Measurements from ENCODE around the gene CCDC120.

CCDC120 gene

DNA sequence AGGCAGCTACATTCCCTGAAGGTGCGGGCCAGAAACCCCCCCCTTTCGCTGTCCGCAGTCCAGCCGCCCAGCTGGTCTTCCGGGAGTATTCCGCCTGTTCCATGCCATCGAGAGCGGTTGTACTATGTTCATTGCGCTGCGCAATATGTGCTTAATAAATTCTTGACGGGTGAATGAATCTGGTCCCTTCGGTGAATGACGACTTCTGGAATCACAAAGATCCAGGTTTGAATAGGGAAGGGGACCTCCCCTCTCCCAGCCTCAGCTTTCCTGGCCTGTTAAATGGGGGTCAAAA is 14.9 kb upstream of the CCDC120 start:
- no peak for DNase-seq
- no peak for TF ChIP-seq POLR2A (IDR thresholded peaks at IDR 0.05; ENCODE audit: low read length)
- TF ChIP-seq GATA1 (IDR thresholded peaks at IDR 0.05; ENCODE audit: low read depth, low read length): no peak

DNA sequence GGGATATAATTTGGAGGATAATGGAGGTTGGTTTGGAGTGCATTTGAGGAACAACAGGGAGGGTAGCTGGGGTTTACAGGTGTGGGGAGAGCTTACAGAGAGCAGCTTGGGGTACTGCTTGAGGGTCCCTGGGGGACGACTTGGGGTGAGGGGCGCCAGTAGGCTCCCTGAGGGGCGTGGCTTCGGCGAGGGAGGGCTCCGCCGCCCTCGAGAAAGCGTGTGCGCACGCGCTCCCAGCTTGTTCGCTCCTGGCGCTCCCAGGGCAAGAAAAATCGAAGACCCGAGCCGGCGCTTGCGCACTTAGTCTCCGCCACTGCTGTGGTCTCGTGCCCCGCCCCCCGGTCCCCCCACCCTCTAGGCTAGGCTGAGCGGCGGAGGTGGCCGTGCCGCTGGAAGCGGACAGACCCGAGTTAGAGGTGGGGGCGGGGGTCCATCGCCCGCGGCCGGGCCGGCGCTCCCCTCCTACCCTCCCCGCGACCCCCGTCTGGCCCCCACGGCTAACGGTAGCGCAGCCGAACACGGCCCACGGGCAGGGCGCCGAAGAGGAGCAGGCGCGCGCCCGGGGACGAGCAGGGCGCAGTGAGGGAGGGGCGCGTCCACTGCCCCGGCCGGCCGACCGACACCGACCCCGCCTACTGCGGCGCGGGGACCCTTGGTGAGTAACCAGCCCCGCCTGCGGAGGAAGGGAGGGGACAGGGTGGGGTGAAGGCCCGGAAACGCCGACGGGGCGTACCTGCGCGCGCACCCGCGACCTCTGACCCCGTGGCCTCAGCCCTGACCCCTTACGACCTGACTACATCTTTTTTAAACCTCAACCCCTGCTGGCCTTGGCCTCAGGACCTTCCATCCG is 5.4 kb upstream of the CCDC120 start:
- TF ChIP-seq GATA1 (IDR thresholded peaks at IDR 0.05; ENCODE audit: low read depth, low read length) (no peak), POLR2A (IDR thresholded peaks at IDR 0.05; ENCODE audit: low read length) (no peak)
- peak; percentile 51 to 59 for DNase-seq

- TF ChIP-seq GATA1 (IDR thresholded peaks at IDR 0.05; ENCODE audit: low read depth, low read length) (no peak), POLR2A (IDR thresholded peaks at IDR 0.05; ENCODE audit: low read length) (no peak)
These were observed 4.6 kb upstream of the CCDC120 start for GRCh38 chrX:49054073-49054762.

GRCh38 chrX:49059201-49059600 is 402 bp downstream of the CCDC120 start:
- no peak for TF ChIP-seq GATA1 (IDR thresholded peaks at IDR 0.05; ENCODE audit: low read depth, low read length)
- no peak for TF ChIP-seq POLR2A (IDR thresholded peaks at IDR 0.05; ENCODE audit: low read length)
- no peak for DNase-seq

More at GRCh38 chrX:49054073-49054762, 4.6 kb upstream of the CCDC120 start:
- no peak for DNase-seq

DNA sequence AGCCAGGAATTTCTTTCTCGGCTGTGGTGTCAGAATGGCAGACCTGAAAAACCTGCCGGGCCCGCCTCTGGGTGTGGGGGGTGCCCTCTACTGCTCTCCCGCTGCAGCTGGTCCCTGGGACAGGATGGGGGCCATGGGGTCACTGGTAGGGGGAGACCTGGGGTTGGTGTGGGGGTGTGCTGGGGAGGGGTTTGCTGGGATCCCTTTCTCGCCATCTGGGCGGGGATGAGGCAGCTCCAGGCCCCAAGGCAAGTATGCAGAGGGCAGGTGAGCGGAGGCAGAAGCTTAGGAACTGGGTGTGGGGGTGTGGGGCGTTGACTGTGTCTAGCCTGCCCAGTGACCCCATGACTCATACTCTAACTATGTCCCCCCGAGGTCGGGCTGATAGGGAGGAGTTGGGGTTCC is 884 bp downstream of the CCDC120 start:
- DNase-seq: no peak
- TF ChIP-seq GATA1 (IDR thresholded peaks at IDR 0.05; ENCODE audit: low read depth, low read length) (no peak), POLR2A (IDR thresholded peaks at IDR 0.05; ENCODE audit: low read length) (no peak)

DNA sequence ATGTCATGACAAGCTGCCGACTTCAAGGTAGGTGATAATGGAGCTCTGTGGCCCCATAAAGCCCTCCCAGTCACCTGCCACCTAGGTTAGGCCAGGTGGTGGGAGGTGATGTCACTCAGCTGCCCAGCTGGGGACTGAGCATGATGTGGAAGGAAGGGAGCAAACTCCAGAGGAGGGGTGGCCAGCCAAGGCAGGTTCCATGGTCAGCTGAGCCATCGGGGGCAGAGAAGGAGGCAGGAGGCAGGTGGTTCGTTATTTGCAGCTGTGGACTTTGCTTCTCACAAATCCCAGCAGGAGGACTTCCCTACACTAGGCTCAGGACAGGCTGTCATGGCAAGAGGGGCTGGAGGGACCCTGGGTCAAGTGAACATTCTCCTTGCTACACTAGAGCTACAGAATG is 2.1 kb downstream of the CCDC120 start:
- no peak for TF ChIP-seq POLR2A (IDR thresholded peaks at IDR 0.05; ENCODE audit: low read length)
- TF ChIP-seq GATA1 (IDR thresholded peaks at IDR 0.05; ENCODE audit: low read depth, low read length): no peak
- DNase-seq: no peak

DNA sequence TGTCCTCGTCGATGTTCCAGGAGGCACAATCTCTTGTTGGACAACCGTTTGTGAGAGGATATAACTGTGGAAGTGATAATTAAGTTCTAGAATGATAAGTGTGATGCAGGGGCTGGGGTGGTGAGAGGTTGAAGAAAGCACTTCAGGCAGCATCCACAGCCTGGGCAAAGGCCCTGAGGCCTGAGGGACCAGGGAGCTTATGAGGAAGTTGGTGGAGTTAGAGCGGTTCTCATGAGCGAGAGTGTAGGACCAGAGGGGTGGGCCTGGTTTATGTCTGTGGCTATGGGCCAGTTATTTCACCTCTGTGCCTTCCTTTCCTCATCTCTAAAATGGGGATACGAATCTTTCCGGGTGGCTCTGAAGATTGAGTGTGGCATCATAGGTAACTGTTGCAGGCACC is 2.7 kb downstream of the CCDC120 start:
- DNase-seq: no peak
- TF ChIP-seq POLR2A (IDR thresholded peaks at IDR 0.05; ENCODE audit: low read length): no peak
- no peak for TF ChIP-seq GATA1 (IDR thresholded peaks at IDR 0.05; ENCODE audit: low read depth, low read length)

- TF ChIP-seq POLR2A (IDR thresholded peaks at IDR 0.05; ENCODE audit: low read length) (no peak), GATA1 (IDR thresholded peaks at IDR 0.05; ENCODE audit: low read depth, low read length) (no peak)
- DNase-seq: no peak
These were observed 3.1 kb downstream of the CCDC120 start for GRCh38 chrX:49061916-49062315.

DNA sequence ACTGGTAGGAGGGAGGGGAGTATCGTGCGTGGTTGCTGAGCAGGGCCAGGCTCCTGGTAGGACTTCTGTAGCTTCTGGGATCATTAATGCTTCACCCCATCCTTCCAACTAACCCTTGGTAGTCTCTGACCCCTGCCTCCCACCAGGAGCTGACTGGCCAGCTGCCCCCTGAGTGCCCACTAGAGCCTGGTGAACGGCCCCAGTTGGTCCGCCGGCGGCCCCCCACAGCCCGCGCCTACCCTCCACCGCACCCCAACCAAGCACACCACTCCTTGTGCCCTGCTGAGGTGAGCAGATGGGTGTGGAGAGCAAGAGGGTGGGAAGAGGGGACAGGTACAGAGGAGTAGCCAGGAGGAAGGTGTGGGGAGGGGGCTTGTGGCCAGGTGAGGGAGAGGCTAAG is 4.9 kb downstream of the CCDC120 start:
- TF ChIP-seq POLR2A (IDR thresholded peaks at IDR 0.05; ENCODE audit: low read length): no peak
- TF ChIP-seq GATA1 (IDR thresholded peaks at IDR 0.05; ENCODE audit: low read depth, low read length): no peak
- no peak for DNase-seq

GRCh38 chrX:49064303-49064702 is 5.5 kb downstream of the CCDC120 start:
- no peak for DNase-seq
- TF ChIP-seq POLR2A (IDR thresholded peaks at IDR 0.05; ENCODE audit: low read length) (no peak), GATA1 (IDR thresholded peaks at IDR 0.05; ENCODE audit: low read depth, low read length) (no peak)

DNA sequence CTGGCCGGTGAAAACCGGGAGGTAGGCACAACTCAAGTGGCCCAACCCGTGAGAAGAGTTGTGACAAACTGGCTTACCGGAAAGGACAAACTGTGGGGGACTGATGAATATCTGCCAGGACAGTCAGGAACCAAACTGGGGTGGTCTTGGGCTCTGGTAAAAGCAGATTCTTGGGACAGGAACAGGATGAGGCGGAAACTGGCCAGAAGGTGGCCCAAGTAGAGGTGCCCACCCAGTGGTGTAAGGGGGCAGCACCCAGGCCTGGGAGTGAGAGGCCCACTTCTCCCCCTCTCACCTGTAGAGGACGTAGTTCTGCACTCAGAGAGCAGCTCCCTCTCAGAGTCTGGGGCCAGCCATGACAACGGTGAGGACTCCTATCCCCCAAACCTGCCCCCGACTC is 5.9 kb downstream of the CCDC120 start:
- no peak for DNase-seq
- TF ChIP-seq POLR2A (IDR thresholded peaks at IDR 0.05; ENCODE audit: low read length) (no peak), GATA1 (IDR thresholded peaks at IDR 0.05; ENCODE audit: low read depth, low read length) (no peak)

- DNase-seq: no peak
- TF ChIP-seq POLR2A (IDR thresholded peaks at IDR 0.05; ENCODE audit: low read length) (no peak), GATA1 (IDR thresholded peaks at IDR 0.05; ENCODE audit: low read depth, low read length) (no peak)
These were observed 7.5 kb downstream of the CCDC120 start for GRCh38 chrX:49066278-49066677.

GRCh38 chrX:49066690-49067089 is 7.9 kb downstream of the CCDC120 start:
- TF ChIP-seq GATA1 (IDR thresholded peaks at IDR 0.05; ENCODE audit: low read depth, low read length) (no peak), POLR2A (IDR thresholded peaks at IDR 0.05; ENCODE audit: low read length) (no peak)
- DNase-seq: no peak

- TF ChIP-seq GATA1 (IDR thresholded peaks at IDR 0.05; ENCODE audit: low read depth, low read length) (no peak), POLR2A (IDR thresholded peaks at IDR 0.05; ENCODE audit: low read length) (no peak)
- DNase-seq: no peak
These were observed 8.7 kb downstream of the CCDC120 start for GRCh38 chrX:49067285-49068120.

Data from erythroblast (primary cell).